ENCODE measurements around the gene FAM240B. TPM values are rescaled to one million over a fixed set of nuclear protein-coding genes. Genes with fewer than 3 reads are reported as not detected.

The FAM240B gene
- total RNA-seq, 4 donors from 2014 or later = not detected

GRCh38 chr9:38671372-38671731, 48.6 kb downstream of the FAM240B start:
- Histone ChIP-seq H3K4me3 (no peak overlapping the region), H3K4me1 (peaks cover 0 to 7% (median 0%) of the 10 kb centered on the region in 4 donors), H3K27ac (no peak overlapping the region), H3K27me3 (no peaks in the 10 kb centered on the region), H3K36me3 (no peaks in the 10 kb centered on the region), H3K9me3 (no peaks in the 10 kb centered on the region)
- no peak for TF ChIP-seq CTCF (IDR thresholded peaks at IDR 0.05)
- TF ChIP-seq POLR2A (IDR thresholded peaks at IDR 0.05) = no peak
- DNase-seq = no peak

- Histone ChIP-seq H3K27ac (no peak overlapping the region), H3K4me3 (no peak overlapping the region), H3K36me3 (no peaks in the 10 kb centered on the region), H3K9me3 (no peaks in the 10 kb centered on the region), H3K4me1 (peaks cover 0 to 7% (median 0%) of the 10 kb centered on the region in 4 donors), H3K27me3 (no peaks in the 10 kb centered on the region)
- TF ChIP-seq POLR2A (IDR thresholded peaks at IDR 0.05) (no peak), CTCF (IDR thresholded peaks at IDR 0.05) (no peak)
- no peak for DNase-seq
Observed at GRCh38 chr9:38670542-38671371, 49.2 kb downstream of the FAM240B start.

GRCh38 chr9:38668791-38669466, 51.0 kb downstream of the FAM240B start:
- TF ChIP-seq CTCF (IDR thresholded peaks at IDR 0.05) (no peak), POLR2A (IDR thresholded peaks at IDR 0.05) (no peak)
- peaks cover 0 to 7% (median 0%) of the 10 kb centered on the region in 4 donors for H3K4me1 ChIP-seq
- no peak overlapping the region for H3K27ac ChIP-seq
- H3K36me3 ChIP-seq = no peaks in the 10 kb centered on the region
- no peaks in the 10 kb centered on the region for H3K9me3 ChIP-seq
- H3K4me3 ChIP-seq = no peak overlapping the region
- H3K27me3 ChIP-seq = no peaks in the 10 kb centered on the region
- no peak for DNase-seq

GRCh38 chr9:38662763-38663593, 57.0 kb downstream of the FAM240B start:
- DNase-seq = no peak
- TF ChIP-seq POLR2A (IDR thresholded peaks at IDR 0.05) = no peak
- TF ChIP-seq CTCF (IDR thresholded peaks at IDR 0.05) = no peak
- Histone ChIP-seq H3K4me3 (no peak overlapping the region), H3K27me3 (no peaks in the 10 kb centered on the region), H3K9me3 (no peaks in the 10 kb centered on the region), H3K27ac (no peak overlapping the region), H3K4me1 (no peaks in the 10 kb centered on the region), H3K36me3 (no peaks in the 10 kb centered on the region)

- H3K36me3 ChIP-seq = no peaks in the 10 kb centered on the region
- DNase-seq = no peak
- H3K9me3 ChIP-seq = no peaks in the 10 kb centered on the region
- TF ChIP-seq CTCF (IDR thresholded peaks at IDR 0.05) = no peak
- TF ChIP-seq POLR2A (IDR thresholded peaks at IDR 0.05) = no peak
- H3K4me3 ChIP-seq = no peak overlapping the region
- H3K4me1 ChIP-seq = no peaks in the 10 kb centered on the region
- H3K27ac ChIP-seq = no peak overlapping the region
- H3K27me3 ChIP-seq = no peaks in the 10 kb centered on the region
Observed at GRCh38 chr9:38659538-38659937, 60.4 kb downstream of the FAM240B start.
